Lung (tissue), 12 donors: ENCODE data around the gene OPCML. TPM values are rescaled to one million over a fixed set of nuclear protein-coding genes. Genes with fewer than 3 reads are reported as not detected.

Source experiments
- ATAC-seq: fragments of 200-7000 bp; cut with Tn5 transposase; one replicate; pipeline ENCODE4 v1.9.1; 2020; ENCODE audit warnings: moderate number of reproducible peaks; ENCODE audit not compliant: insufficient read depth, low FRiP score
- DNase-seq, 3 donors: peaks; one replicate each; pipeline ENCODE4 v3.0.0-alpha.2; 2013 to 2017
- H3K27ac ChIP-seq, 2 donors: one replicate each; pipeline ENCODE4 v1.5.1; 2013; ENCODE audit warnings: mild to moderate bottlenecking in 2 of 2, moderate library complexity in 2 of 2, control low read depth in 1 of 2, inconsistent platforms in 1 of 2, low read depth in 1 of 2, low read length in 1 of 2
- H3K27me3 ChIP-seq, 3 donors: one replicate each; pipeline ENCODE4 v1.5.1; 2013; ENCODE audit warnings: low read length in 2 of 3; ENCODE audit not compliant: control insufficient read depth in 3 of 3, insufficient read depth in 3 of 3
- H3K36me3 ChIP-seq, 4 donors: one replicate each; pipeline ENCODE4 v1.5.1; 2013; ENCODE audit warnings: low read length in 4 of 4, mild to moderate bottlenecking in 1 of 4, moderate library complexity in 1 of 4; ENCODE audit not compliant: control insufficient read depth in 4 of 4, insufficient read depth in 4 of 4
- H3K4me1 ChIP-seq, 5 donors: one replicate each; pipeline ENCODE4 v1.5.1; 2013; ENCODE audit warnings: low read length in 5 of 5, mild to moderate bottlenecking in 2 of 5, moderate library complexity in 1 of 5; ENCODE audit not compliant: control insufficient read depth in 5 of 5, insufficient read depth in 5 of 5
- H3K4me3 ChIP-seq: one replicate; pipeline ENCODE4 v1.5.1; 2013; ENCODE audit warnings: mild to moderate bottlenecking, control low read depth, moderate library complexity
- H3K9ac ChIP-seq, 2 donors: one replicate each; pipeline ENCODE4 v1.5.1; 2013; ENCODE audit warnings: low read length in 2 of 2, control low read depth in 1 of 2; ENCODE audit not compliant: insufficient read depth in 1 of 2
- H3K9me3 ChIP-seq, 4 donors: one replicate each; pipeline ENCODE4 v1.5.1; 2013; ENCODE audit warnings: low read length in 3 of 4, mild to moderate bottlenecking in 1 of 4, moderate library complexity in 1 of 4; ENCODE audit not compliant: control insufficient read depth in 4 of 4, insufficient read depth in 3 of 4
- CTCF ChIP-seq: IDR thresholded peaks from 2 replicates; pipeline ENCODE4 v1.5.1; 2012; ENCODE audit warnings: mild to moderate bottlenecking; ENCODE audit errors: control extremely low read depth, extremely low read depth
- WGBS, 2 donors: extraction: QIAGEN DNeasy Blood & Tissue Kit; methylation state at CpG; one replicate each; pipeline ENCODE4 v1.1.7; 2013; 5-methylcytosine and 5-hydroxymethylcytosine counted together
- polyA plus RNA-seq, 2 donors: library from polyadenylated mRNA; stranded (reverse); fragments of 200-250 nt; gene quantifications; one replicate each; pipeline ENCODE4 v1.2.1, GENCODE V29; 2013
- total RNA-seq, 2 donors: library from RNA; depleted of rRNA in 1 of 2; stranded (reverse); fragments of >200 nt in 1 of 2; gene quantifications; one replicate each; pipeline ENCODE4 v1.2.1, GENCODE V29; 2014 to 2021
- donor health status: control.
- donor health status: control.
- donor health status: Bipolar disorder and iron deficiency.
- donor health status: healthy.
- donor health status: DM: yes; HTN: yes; CAD: no.

The OPCML gene
- total and polyA plus RNA-seq, 4 donors, result 0.49 to 0.74 TPM; not detected in 2

GRCh38 chr11:132788816-132789325 lies 743.4 kb downstream of the OPCML start:
- H3K4me1 ChIP-seq, result peaks cover 0 to 21% (median 4%) of the 10 kb centered on the region in 5 donors
- no peak overlapping the region for H3K27ac ChIP-seq
- 58 to 77% methylated on average over 6 of the region's 6 CpGs for WGBS, 2 donors
- H3K27me3 ChIP-seq, result no peaks in the 10 kb centered on the region
- DNase-seq (peak; percentile 53 to 78 (median 78)), ATAC-seq (no peak)
- H3K9ac ChIP-seq, result no peak overlapping the region
- TF ChIP-seq CTCF, result no peak
- no peaks in the 10 kb centered on the region for H3K36me3 ChIP-seq
- no peaks in the 10 kb centered on the region for H3K9me3 ChIP-seq
- no peak overlapping the region for H3K4me3 ChIP-seq

- peaks cover 0 to 17% (median 4%) of the 10 kb centered on the region in 5 donors for H3K4me1 ChIP-seq
- H3K4me3 ChIP-seq, result no peak overlapping the region
- H3K27me3 ChIP-seq, result no peaks in the 10 kb centered on the region
- ATAC-seq (no peak), DNase-seq (no peak)
- no peak overlapping the region for H3K27ac ChIP-seq
- WGBS, 2 donors, result 53 to 58% methylated on average over 4 of the region's 4 CpGs
- H3K9ac ChIP-seq, result no peak overlapping the region
- no peaks in the 10 kb centered on the region for H3K36me3 ChIP-seq
- H3K9me3 ChIP-seq, result peaks cover 0 to 1% (median 0%) of the 10 kb centered on the region in 4 donors
- no peak for TF ChIP-seq CTCF
Observed at GRCh38 chr11:132785878-132786277, 746.4 kb downstream of the OPCML start.

GRCh38 chr11:132784441-132784840 lies 747.9 kb downstream of the OPCML start:
- no peak for TF ChIP-seq CTCF
- 68 to 84% methylated on average over 5 of the region's 5 CpGs for WGBS, 2 donors
- no peak for DNase-seq
- peaks cover 0 to 23% (median 10%) of the 10 kb centered on the region in 5 donors for H3K4me1 ChIP-seq
- no peak overlapping the region for H3K9ac ChIP-seq
- no peaks in the 10 kb centered on the region for H3K36me3 ChIP-seq
- no peak overlapping the region for H3K27ac ChIP-seq
- no peak overlapping the region for H3K4me3 ChIP-seq
- ATAC-seq, result no peak
- peaks cover 0 to 1% (median 0%) of the 10 kb centered on the region in 4 donors for H3K9me3 ChIP-seq
- no peaks in the 10 kb centered on the region for H3K27me3 ChIP-seq

- Histone ChIP-seq H3K9ac (no peak overlapping the region), H3K36me3 (no peaks in the 10 kb centered on the region), H3K9me3 (peaks cover 0 to 1% (median 0%) of the 10 kb centered on the region in 4 donors), H3K4me1 (peaks cover 0 to 13% (median 6%) of the 10 kb centered on the region in 5 donors), H3K27me3 (no peaks in the 10 kb centered on the region), H3K4me3 (no peak overlapping the region), H3K27ac (no peak overlapping the region)
- DNase-seq (no peak), ATAC-seq (no peak)
- WGBS, 2 donors, result 85 to 87% methylated on average over 6 of the region's 6 CpGs
- no peak for TF ChIP-seq CTCF
Observed at GRCh38 chr11:132782102-132782501, 750.2 kb downstream of the OPCML start.
